Stimulated activated CD8-positive, alpha-beta memory T cell treated with anti-CD3 and anti-CD28 coated beads, Interleukin-15, amount 100 ng/mL, for 1 hour (primary cell): ENCODE results near the gene DOCK9.
"Not testable (repeated sequence)": the region's sequence is repeated elsewhere in the genome, so short reads cannot be mapped to it uniquely, and the experiment has no call there.

ENCODE experiments used
- DNase-seq: peaks from one replicate; pipeline ENCODE4 v3.0.0-alpha.2; 2020; ENCODE audit warnings: low read depth

Gene DOCK9

GRCh38 chr13:98916403-98916802 lies 61.5 kb downstream of the DOCK9 start:
- DNase-seq: no peak

GRCh38 chr13:98915981-98916380 lies 61.9 kb downstream of the DOCK9 start:
- no peak for DNase-seq

- DNase-seq: no peak
These were observed 62.3 kb downstream of the DOCK9 start for GRCh38 chr13:98915563-98915962.

- DNase-seq: no peak
These were observed 64.1 kb downstream of the DOCK9 start for GRCh38 chr13:98913741-98914140.

GRCh38 chr13:98912846-98913245 lies 65.0 kb downstream of the DOCK9 start:
- no peak for DNase-seq

- no peak for DNase-seq
These were observed 67.3 kb downstream of the DOCK9 start for GRCh38 chr13:98910501-98910951.

- DNase-seq: no peak
These were observed 68.8 kb downstream of the DOCK9 start for GRCh38 chr13:98909016-98909415.

- no peak for DNase-seq
These were observed 70.9 kb downstream of the DOCK9 start for GRCh38 chr13:98906746-98907502.

- no peak for DNase-seq
These were observed 72.7 kb downstream of the DOCK9 start for GRCh38 chr13:98905199-98905598.

GRCh38 chr13:98900442-98900841 lies 77.4 kb downstream of the DOCK9 start:
- no peak for DNase-seq

GRCh38 chr13:98897706-98898105 lies 80.2 kb downstream of the DOCK9 start:
- no peak for DNase-seq

GRCh38 chr13:98896868-98897144 lies 81.1 kb downstream of the DOCK9 start:
- no peak for DNase-seq

- no peak for DNase-seq
These were observed 81.6 kb downstream of the DOCK9 start for GRCh38 chr13:98896083-98896867.

GRCh38 chr13:98894814-98895213 lies 83.0 kb downstream of the DOCK9 start:
- DNase-seq: not testable (repeated sequence)

GRCh38 chr13:98893371-98893770 lies 84.5 kb downstream of the DOCK9 start:
- DNase-seq: no peak

- no peak for DNase-seq
These were observed 85.0 kb downstream of the DOCK9 start for GRCh38 chr13:98892821-98893220.

GRCh38 chr13:98892077-98892476 lies 85.8 kb downstream of the DOCK9 start:
- DNase-seq: no peak

- no peak for DNase-seq
These were observed 86.9 kb downstream of the DOCK9 start for GRCh38 chr13:98890925-98891324.

- DNase-seq: no peak
These were observed 87.7 kb downstream of the DOCK9 start for GRCh38 chr13:98890186-98890585.

GRCh38 chr13:98889419-98890085 lies 88.3 kb downstream of the DOCK9 start:
- DNase-seq: no peak

GRCh38 chr13:98888890-98889279 lies 89.0 kb downstream of the DOCK9 start:
- DNase-seq: no peak

GRCh38 chr13:98888222-98888889 lies 89.5 kb downstream of the DOCK9 start:
- no peak for DNase-seq
